GM18519 (cell line): ENCODE data around the gene TMEM242.
"Not testable (repeated sequence)": the region's sequence is repeated elsewhere in the genome, so short reads cannot be mapped to it uniquely, and the experiment has no call there.

Source experiments
- ATAC-seq: cut with Tn5 transposase; IDR thresholded peaks from one replicate; pipeline ENCODE4 v1.9.1; 2021; ENCODE audit warnings: mild to moderate bottlenecking, moderate library complexity; ENCODE audit not compliant: unreplicated experiment, low FRiP score

The TMEM242 gene

DNA sequence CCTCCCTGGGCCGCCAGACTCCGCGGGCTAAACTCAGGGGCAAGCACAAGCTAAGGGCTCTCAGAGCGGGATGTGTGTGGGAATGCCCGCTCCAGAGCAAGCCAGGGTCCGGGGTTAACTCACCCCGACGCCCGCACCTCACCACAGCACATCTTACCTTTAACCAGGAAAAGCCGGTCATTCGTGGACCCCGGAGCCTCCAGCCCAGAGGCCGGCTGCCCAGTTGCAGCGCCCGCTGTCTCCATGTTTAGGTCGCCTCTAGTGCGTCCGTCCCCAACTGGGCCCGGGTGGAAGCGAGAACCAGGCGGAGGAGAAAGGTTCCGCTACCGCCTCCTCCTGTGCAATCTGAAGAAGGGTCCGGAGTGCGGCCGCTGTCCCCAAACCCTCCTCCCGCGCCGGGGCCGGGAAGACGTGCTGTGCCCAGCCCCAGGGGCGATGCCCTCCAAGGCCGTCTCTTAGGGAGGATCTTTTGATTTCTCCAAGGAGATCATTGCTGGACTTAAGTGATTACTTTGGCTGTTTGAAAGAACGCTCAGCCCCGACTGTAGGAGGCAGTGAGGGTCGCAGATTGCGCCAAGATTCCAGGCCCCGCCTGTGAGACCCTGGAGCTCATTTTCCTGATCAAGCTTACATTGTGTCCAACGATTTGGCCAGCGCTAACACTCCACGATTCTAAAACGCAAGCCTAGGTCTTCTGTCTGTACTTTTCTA is at the start of gene TMEM242:
TSS of gene TMEM242 (minus strand) at position 265 of the 711 bp plus-strand sequence. CDS start at position 245, 20 bp downstream.
- ATAC-seq, result peak; percentile 69

DNA sequence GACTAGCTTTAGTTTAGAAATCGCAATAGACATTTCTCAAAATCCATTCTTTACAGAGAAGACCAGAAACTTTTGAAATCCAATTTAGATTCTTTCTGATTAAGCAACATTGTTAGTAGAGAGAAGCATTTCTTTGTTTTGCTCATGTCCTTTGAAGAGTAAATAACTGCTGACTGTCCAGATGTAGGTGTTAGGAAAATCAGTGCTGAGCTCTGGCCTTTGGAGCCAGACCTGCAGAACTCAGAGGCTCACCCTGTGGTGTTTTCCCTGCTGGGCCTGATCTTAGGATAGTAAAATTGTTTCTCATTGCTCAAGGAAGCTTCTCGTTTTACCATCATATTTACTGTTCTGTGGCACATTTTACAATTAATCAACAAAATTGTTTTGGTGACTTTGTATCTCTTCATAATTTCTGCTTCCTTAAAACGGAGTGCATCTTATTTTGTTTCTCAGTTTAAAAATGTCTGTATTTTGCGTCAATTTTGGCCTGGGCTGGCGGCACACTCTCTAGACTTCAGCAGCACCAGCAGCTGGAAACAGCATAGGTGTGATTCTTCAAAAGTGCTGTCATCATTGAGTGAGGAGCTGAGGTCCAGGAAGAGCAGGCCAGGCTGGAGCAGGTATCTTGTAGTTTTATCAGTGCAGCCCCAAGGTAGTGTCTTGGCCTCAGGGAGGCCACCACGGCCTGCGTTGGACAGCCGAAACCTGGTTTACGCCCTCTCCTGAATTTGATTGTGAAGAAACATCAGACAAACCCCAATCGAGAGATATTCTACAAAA is 49.4 kb upstream of the TMEM242 start:
- ATAC-seq, result no peak

GRCh38 chr6:157370755-157371154 is 47.4 kb upstream of the TMEM242 start:
- no peak for ATAC-seq

DNA sequence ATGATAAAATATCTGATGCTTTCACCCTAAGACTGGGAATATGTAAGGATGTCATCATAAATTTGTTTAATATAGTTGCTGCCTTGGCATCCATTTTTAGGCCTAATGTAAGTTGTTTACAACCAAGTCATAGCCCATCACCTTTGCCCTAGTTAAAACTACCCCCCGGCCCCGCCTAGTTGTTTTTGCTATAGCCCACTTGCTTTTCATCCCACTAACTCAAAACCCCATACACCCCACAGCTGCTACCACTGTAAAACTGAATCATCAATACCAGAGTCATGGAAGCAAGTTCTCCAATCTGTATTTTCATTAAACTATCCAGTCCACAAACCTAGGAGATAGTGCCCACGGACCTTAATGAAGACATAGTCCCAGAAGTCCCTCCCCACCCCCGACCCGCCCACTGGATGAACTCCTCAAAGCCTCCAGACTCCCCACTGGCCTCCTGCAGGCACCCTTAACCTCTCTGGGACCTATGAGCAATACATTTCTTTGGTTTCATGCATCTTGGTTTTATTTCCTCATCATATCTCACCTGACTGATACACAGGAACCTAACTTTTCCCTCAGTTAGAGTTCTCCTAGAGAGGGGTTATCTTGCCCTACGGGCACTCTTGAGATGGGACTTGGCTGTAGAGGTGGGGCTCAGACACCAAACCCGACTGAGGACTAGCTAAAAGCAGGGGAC is 45.2 kb upstream of the TMEM242 start:
- no peak for ATAC-seq

DNA sequence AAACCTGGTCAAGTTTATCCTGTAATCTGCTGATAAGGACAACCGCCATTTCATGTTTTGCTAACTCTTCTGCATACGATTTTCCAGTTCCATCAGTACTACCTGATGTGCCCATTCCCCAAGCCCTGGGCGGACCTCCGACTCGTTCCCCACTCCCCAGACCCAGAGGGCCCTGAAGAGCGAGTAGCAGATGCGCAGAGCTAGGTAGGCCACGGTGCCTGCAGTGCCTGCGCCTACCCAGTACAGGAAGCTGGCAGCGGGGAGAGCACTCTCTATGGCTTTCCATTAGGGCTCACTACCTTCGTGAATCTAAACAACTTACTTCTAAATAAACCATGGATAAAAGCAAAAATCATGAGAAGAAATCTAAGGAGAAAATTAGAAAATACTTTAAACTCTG is 43.3 kb upstream of the TMEM242 start:
- ATAC-seq, result no peak

GRCh38 chr6:157364705-157365104 is 41.4 kb upstream of the TMEM242 start:
- no peak for ATAC-seq

DNA sequence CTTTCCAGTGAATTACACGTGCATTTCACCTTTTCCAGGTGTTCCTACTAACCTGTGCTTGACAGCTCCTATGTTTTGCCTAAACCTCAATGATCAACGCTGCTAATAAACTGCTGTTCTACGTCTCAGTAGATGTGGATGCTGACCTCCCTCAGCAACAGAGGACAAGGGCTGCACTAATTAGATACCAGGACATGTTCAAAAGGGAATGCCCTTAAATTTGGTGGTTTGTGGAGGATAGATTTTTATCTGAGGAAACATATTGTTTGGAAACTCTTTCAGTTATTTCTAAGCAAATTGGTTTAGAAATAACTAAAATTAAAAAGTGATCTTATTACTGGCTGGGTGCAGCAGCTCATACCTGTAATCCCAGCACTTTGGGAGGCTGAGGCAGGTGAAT is 38.6 kb upstream of the TMEM242 start:
- ATAC-seq, result no peak

- no peak for ATAC-seq
These were observed 35.0 kb upstream of the TMEM242 start for GRCh38 chr6:157358287-157358686.

DNA sequence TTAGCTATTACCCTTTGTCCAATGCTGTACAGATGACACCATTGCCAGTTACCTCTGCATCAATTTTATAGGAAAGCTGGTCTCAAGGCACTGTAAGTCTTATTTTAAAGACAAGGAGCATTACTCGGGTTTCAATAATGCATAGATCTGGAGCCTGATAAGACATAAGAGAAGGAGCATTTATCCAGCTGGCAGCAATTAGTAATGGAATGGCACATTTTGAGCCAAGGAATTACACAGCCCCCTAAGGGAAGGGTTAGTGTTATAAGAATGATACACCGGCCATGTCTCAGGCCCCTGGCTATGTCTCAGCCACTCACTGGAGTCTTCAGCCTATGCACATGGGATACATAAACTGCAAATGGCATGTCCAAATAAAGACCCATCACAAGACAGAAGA is 23.1 kb upstream of the TMEM242 start:
- no peak for ATAC-seq

GRCh38 chr6:157343732-157344131 is 20.4 kb upstream of the TMEM242 start:
- ATAC-seq, result no peak

- ATAC-seq, result no peak
These were observed 16.1 kb upstream of the TMEM242 start for GRCh38 chr6:157339432-157339831.

- ATAC-seq, result no peak
These were observed 14.4 kb upstream of the TMEM242 start for GRCh38 chr6:157337751-157338150.

- not testable (repeated sequence) for ATAC-seq
These were observed 14.0 kb upstream of the TMEM242 start for GRCh38 chr6:157337276-157337675.

DNA sequence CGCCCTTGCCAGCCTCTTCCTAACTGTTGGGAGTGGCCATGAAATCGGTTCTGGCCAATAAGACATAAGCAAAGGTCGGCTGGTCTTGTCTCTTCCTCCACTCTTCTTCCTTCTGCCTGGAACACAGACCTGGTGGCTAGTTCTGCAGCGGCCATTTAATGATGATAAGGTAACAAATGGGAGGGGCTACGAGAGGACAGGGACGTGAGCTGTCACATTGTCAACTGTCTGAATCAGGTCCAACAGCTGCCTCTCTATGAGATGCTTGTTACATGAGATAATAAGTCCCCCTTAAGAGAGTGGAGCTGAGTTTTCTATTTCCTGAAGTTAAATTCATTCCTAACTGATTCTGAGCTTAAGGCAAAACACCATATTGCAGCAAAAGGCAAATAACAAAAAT is 12.5 kb upstream of the TMEM242 start:
- no peak for ATAC-seq

DNA sequence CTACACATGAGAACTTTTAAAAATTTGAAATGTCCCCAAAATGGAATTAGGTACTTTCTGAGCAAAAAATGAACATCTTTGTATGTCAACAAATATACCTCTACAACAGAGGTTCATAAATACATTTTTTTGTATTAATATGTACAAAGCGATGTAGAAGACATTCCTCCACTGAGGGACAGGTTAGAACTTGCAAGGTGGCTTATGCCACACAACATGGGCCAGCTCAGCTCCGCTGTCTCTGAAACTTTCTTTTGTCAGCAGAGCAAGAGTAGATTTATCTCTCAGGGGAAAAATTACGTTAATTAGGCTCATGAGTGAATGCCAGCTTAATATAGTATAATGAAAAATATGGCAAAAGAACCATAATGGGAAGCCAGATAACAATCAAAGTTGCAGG is 10.6 kb upstream of the TMEM242 start:
- no peak for ATAC-seq

DNA sequence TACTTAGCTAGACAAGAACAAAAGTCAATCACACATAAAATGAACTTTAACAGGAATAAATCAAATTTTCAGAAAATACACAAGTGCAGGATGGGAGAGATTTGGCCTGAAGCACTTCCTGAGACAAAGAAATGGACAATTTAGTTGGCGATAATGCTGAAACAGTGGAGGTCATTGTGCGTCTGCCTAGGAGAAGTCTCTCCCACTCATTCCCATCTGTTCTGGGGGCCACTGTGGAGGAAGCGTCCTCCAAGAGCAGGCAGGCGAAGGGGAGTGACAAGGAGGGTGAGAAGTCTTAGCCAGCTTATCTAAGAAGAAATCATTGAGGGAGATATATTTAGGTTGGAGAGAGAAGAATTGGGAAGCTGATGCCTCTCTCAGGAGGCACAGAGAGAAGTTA is 10.2 kb upstream of the TMEM242 start:
- ATAC-seq, result no peak

DNA sequence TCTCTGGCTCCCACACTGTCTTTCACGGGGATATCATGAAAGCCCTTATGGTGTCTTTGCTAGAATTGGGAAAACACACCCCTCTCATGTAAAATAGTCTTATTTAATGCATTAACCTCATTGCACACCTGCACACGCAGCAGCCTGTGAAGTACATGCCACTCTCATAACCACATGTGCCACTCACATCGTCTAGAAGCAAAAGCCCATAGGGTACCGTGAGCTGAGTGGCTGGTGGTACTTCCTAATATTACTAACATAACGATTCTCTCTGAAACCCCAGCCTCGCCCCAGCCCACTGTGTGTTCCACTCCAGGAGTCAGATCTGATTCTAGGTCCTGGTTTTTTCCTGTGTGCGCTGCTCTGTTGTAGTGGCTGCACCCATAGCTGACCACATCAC is 9.5 kb upstream of the TMEM242 start:
- ATAC-seq, result no peak

DNA sequence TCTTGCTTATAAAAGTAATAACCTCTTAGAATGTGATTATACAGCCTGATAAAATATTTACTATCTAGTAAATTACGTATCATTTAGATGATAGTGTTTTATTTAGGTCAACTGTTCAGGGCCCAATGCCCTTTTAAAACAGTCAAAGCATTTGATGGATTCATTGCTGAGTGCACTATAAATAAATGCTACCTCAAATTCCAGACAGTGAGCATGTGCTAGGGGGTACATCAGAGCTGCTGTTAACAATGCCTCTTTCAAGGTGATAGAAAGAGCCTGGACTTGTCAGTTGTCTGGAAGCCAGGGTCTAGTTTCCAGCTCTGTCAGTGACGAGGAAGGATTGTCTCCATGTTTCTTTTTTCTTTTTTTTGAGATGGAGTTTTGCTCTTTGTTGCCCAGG is 7.5 kb upstream of the TMEM242 start:
- ATAC-seq, result no peak

GRCh38 chr6:157329829-157330228 is 6.5 kb upstream of the TMEM242 start:
- ATAC-seq, result no peak

- no peak for ATAC-seq
These were observed 4.9 kb upstream of the TMEM242 start for GRCh38 chr6:157328108-157328692.

- ATAC-seq, result no peak
These were observed 3.7 kb upstream of the TMEM242 start for GRCh38 chr6:157326979-157327378.
